Measurements from ENCODE around the gene GLI3. TPM values are rescaled to one million over a fixed set of nuclear protein-coding genes. Genes with fewer than 3 reads are reported as not detected.

The GLI3 gene
- total and polyA plus RNA-seq, 2 of the 8 experiments (the other 6 are each of a cell fraction or from before 2014, with no cell fraction given), result 8.0 to 31.1 TPM

DNA sequence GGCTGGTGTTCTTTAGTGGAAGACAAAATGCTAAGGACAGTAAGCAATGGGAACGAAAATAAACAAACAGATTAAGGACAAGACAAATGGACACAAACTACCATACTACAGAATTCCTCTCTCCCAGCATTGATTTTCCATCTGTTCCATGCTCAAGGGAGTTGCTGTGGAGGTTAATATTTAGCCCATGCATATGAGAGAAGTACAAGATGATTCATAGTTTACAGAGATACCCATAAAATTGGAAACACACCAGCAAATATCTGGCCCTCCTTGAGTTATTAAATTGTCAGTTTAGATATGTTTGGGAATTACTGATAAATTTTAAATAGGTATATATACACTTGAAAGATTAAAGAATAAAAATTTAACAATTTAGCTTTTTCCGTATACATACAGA, 69.8 kb downstream of the GLI3 start:
- POLR2A ChIA-PET (ENCODE audit: partially characterized antibody), result no interaction called here
- WGBS, 2 experiments (ENCODE audit: extremely low coverage in 1 of 2, insufficient coverage in 1 of 2, insufficient read length in 1 of 2, insufficient replicate concordance in 2 of 2, low coverage in 1 of 2, low lambda C conversion rate in 2 of 2, missing lambda C conversion rate in 1 of 2), result 81% methylated on average over 2 of the region's 2 CpGs; no CpG with 5 or more reads in 1 of the 2 experiments
- CTCF ChIA-PET (ENCODE audit: partially characterized antibody), result interaction anchor here (1.1 to 1.6 kb wide), 3 partner anchors 16 to 106 kb away, joined by 3 to 4 read pairs (median 3); no protein-coding TSS in a partner anchor
- no peak for TF ChIP-seq BCL11A (IDR thresholded peaks at IDR 0.05; ENCODE audit: low read depth in 2 of 2, low read length in 2 of 2)
- TF ChIP-seq TCF12 (IDR thresholded peaks at IDR 0.05; ENCODE audit: low read depth, low read length), result no peak
- no peak for TF ChIP-seq TBP (IDR thresholded peaks at IDR 0.05; ENCODE audit: low read depth, low read length)
- no peak for TF ChIP-seq KDM4A (IDR thresholded peaks at IDR 0.05; ENCODE audit: low read depth, low read length, severe bottlenecking)
- TF ChIP-seq EZH2 (IDR thresholded peaks at IDR 0.05; ENCODE audit: low read depth, low read length, severe bottlenecking), result no peak
- TF ChIP-seq CEBPB (IDR thresholded peaks at IDR 0.05; ENCODE audit: low read depth, low read length), result no peak
- no peak for TF ChIP-seq JUND (IDR thresholded peaks at IDR 0.05; ENCODE audit: low read length)
- TF ChIP-seq CHD1 (IDR thresholded peaks at IDR 0.05; ENCODE audit: low read depth, low read length), result no peak
- no peak for TF ChIP-seq GTF2F1 (IDR thresholded peaks at IDR 0.05; ENCODE audit: borderline replicate concordance, low read depth, low read length)
- TF ChIP-seq SRF (IDR thresholded peaks at IDR 0.05; ENCODE audit: low read depth, low read length), result no peak
- TF ChIP-seq, protein P1, sequence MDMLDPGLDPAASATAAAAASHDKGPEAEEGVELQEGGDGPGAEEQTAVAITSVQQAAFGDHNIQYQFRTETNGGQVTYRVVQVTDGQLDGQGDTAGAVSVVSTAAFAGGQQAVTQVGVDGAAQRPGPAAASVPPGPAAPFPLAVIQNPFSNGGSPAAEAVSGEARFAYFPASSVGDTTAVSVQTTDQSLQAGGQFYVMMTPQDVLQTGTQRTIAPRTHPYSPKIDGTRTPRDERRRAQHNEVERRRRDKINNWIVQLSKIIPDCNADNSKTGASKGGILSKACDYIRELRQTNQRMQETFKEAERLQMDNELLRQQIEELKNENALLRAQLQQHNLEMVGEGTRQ (IDR thresholded peaks at IDR 0.05; ENCODE audit: low read length), result no peak
- TF ChIP-seq CREB1 (IDR thresholded peaks at IDR 0.05), result no peak
- no peak for TF ChIP-seq HDAC6 (IDR thresholded peaks at IDR 0.05; ENCODE audit: low read depth, low read length)
- TF ChIP-seq POU5F1 (IDR thresholded peaks at IDR 0.05; ENCODE audit: low read depth, low read length), result no peak
- TF ChIP-seq BRCA1 (IDR thresholded peaks at IDR 0.05; ENCODE audit: low read depth, low read length), result no peak

More for the DNA sequence above, 69.8 kb downstream of the GLI3 start:
- Histone ChIP-seq H2AK5ac (ENCODE audit: low read depth, low read length) (no peak overlapping the region), H3K4ac (replicated peaks; ENCODE audit: insufficient read length, low read depth, low read length) (no peak overlapping the region), H3K79me2 (ENCODE audit: control insufficient read depth in 1 of 2, insufficient read depth in 2 of 2, low read length in 2 of 2) (no peaks in the 10 kb centered on the region; a peak in 1 of 4 replicates), H2AFZ (ENCODE audit: low read length) (no peak overlapping the region), H3K79me1 (ENCODE audit: low read depth, low read length) (no peaks in the 10 kb centered on the region), H3K9me3 (ENCODE audit: insufficient read depth in 2 of 2, low read depth in 1 of 2, low read length in 1 of 2) (no peaks in the 10 kb centered on the region), H4K5ac (ENCODE audit: insufficient read length, low read depth, low read length) (no peak overlapping the region), H2BK20ac (ENCODE audit: low read length) (no peak overlapping the region), H3K4me1 (replicated peaks in 1 of 4; ENCODE audit: control insufficient read depth in 3 of 4, insufficient read depth in 4 of 4, low read length in 3 of 4) (peaks cover 0 to under 1% (median 0%) of the 10 kb centered on the region in 4 experiments; a peak in 1 of 7 replicates), H3K14ac (ENCODE audit: insufficient read length) (no peak overlapping the region), H3K27me3 (replicated peaks in 1 of 4; ENCODE audit: control insufficient read depth in 3 of 4, extremely low read depth in 1 of 4, insufficient read depth in 3 of 4, low read length in 3 of 4) (no peaks in the 10 kb centered on the region), H3K36me3 (ENCODE audit: control insufficient read depth in 2 of 4, insufficient read depth in 4 of 4, low read length in 3 of 4) (no peaks in the 10 kb centered on the region), H2BK120ac (replicated peaks; ENCODE audit: low read depth, low read length) (no peak overlapping the region), H3K4me2 (ENCODE audit: insufficient read depth in 1 of 2, low read depth in 2 of 2, low read length in 2 of 2) (no peak overlapping the region), H3K9ac (replicated peaks in 1 of 4; ENCODE audit: extremely low read depth in 1 of 4, low read depth in 3 of 4, low read length in 3 of 4) (no peak overlapping the region), H3K23me2 (ENCODE audit: low read depth, low read length) (no peaks in the 10 kb centered on the region), H4K91ac (replicated peaks; ENCODE audit: insufficient read length, low read length) (no peak overlapping the region), H2BK15ac (ENCODE audit: low read length) (no peak overlapping the region), H3K23ac (ENCODE audit: insufficient read length) (no peak overlapping the region), H4K8ac (ENCODE audit: extremely low read depth, insufficient read depth, low read length) (no peak overlapping the region), H2BK12ac (ENCODE audit: low read depth, low read length) (no peak overlapping the region), H3K56ac (replicated peaks; ENCODE audit: insufficient read length, low read depth, low read length) (no peak overlapping the region), H2BK5ac (ENCODE audit: low read depth, low read length) (no peak overlapping the region), H4K20me1 (replicated peaks in 1 of 2; ENCODE audit: control insufficient read depth in 1 of 2, insufficient read depth in 2 of 2, low read length in 2 of 2) (no peaks in the 10 kb centered on the region), H3K18ac (ENCODE audit: extremely low read depth, low read length) (no peak overlapping the region), H3K4me3 (ENCODE audit: extremely low read depth in 1 of 4, insufficient read depth in 2 of 4, low read depth in 3 of 4, low read length in 4 of 4) (no peak overlapping the region), H3K27ac (ENCODE audit: low read depth, low read length) (no peak overlapping the region)
- FAIRE-seq (no peak), DNase-seq (ENCODE audit: low read depth in 1 of 2, low spot score in 2 of 2) (no peak)
